MCF 10A (cell line): Measurements from ENCODE around the gene LIME1. TPM values are rescaled to one million over a fixed set of nuclear protein-coding genes. Genes with fewer than 3 reads are reported as not detected.

Source experiments
- BruUV-seq: library from RNA; stranded (reverse); fragments of 400-500 nt; replicated peaks from 2 replicates; lab custom pipeline; 2021; lab: Mats Ljungman, UMichigan
- CTCF ChIA-PET: fragments of 300-600 bp; sonication (Branson Sonifier 250); formaldehyde crosslinking; extraction: SDS; loops from one replicate; lab custom pipeline; 2021; ENCODE audit warnings: antibody characterized with exemption, inconsistent platforms; lab: Yijun Ruan, JAX
- POLR2A ChIA-PET: fragments of 300-600, 350-650 bp; sonication (Branson Sonifier 250); formaldehyde crosslinking; extraction: SDS; loops from one replicate; lab custom pipeline; 2020; ENCODE audit warnings: antibody characterized with exemption, inconsistent platforms; lab: Yijun Ruan, JAX
- DNase-seq: peaks from one replicate; pipeline ENCODE4 v3.0.0-alpha.2; 2018; ENCODE audit not compliant: unreplicated experiment
- H3K27ac Mint-ChIP-seq: one replicate; pipeline ENCODE4 v1.8.0; 2022; ENCODE audit warnings: mild to moderate bottlenecking, low read depth, mixed read lengths; ENCODE audit not compliant: unreplicated experiment
- H3K27me3 Mint-ChIP-seq: one replicate; pipeline ENCODE4 v1.8.0; 2022; ENCODE audit warnings: mixed read lengths; ENCODE audit not compliant: insufficient read depth, unreplicated experiment
- H3K36me3 Mint-ChIP-seq: one replicate; pipeline ENCODE4 v1.8.0; 2022; ENCODE audit warnings: mild to moderate bottlenecking, moderate library complexity, mixed read lengths; ENCODE audit not compliant: insufficient read depth, unreplicated experiment
- H3K4me1 Mint-ChIP-seq: one replicate; pipeline ENCODE4 v1.8.0; 2022; ENCODE audit warnings: mixed read lengths; ENCODE audit not compliant: insufficient read depth, unreplicated experiment
- H3K4me3 Mint-ChIP-seq: one replicate; pipeline ENCODE4 v1.8.0; 2022; ENCODE audit warnings: mild to moderate bottlenecking, moderate library complexity, mixed read lengths; ENCODE audit not compliant: unreplicated experiment
- H3K9me3 Mint-ChIP-seq: one replicate; pipeline ENCODE4 v1.8.0; 2022; ENCODE audit warnings: mixed read lengths; ENCODE audit not compliant: unreplicated experiment
- intact Hi-C: fragments of 100-400 bp; cut with micrococcal nuclease; formaldehyde crosslinking; loops from 2 replicates; pipeline ENCODE4 v1.14.1; 2022
- total RNA-seq: library from RNA; stranded (reverse); gene quantifications from 2 replicates; pipeline ENCODE4 v1.2.3, GENCODE V29; 2022
- TF ChIP-seq, protein P1 (sequence below): fragments of 200-600 bp; IDR thresholded peaks from one replicate; pipeline ENCODE4 v1.8.0; 2022; ENCODE audit warnings: antibody characterized with exemption, mild to moderate bottlenecking; ENCODE audit not compliant: unreplicated experiment

The LIME1 gene
- total RNA-seq, 1 experiment from 2014 or later = 10.1 TPM

DNA sequence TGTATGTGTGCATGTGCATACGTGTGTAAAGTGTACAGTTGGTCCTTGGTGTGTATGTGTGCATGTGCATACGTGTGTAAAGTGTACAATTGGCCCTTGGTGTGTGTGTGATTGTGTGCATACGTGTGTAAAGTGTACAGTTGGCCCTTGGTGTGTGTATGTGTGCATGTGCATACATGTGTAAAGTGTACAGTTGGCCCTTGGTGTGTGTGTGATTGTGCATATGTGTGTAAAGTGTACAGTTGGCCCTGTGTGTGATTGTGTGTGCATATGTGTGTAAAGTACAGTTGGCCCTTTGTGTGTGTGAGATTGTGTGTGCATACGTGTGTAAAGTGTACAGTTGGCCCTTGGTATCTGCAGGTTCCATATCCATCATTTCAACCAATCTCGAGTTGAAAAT is 5.1 kb upstream of the LIME1 start:
- intact Hi-C loops = no loop called here
- CTCF ChIA-PET = no interaction called here
- POLR2A ChIA-PET = no interaction called here
- Mint-ChIP-seq H3K27me3 (no peaks in the 10 kb centered on the region), H3K27ac (no peak overlapping the region), H3K4me3 (no peak overlapping the region), H3K4me1 (no peaks in the 10 kb centered on the region), H3K36me3 (peaks cover 33% of the 10 kb centered on the region), H3K9me3 (no peaks in the 10 kb centered on the region)
- BruUV-seq = no TSS peak
- no peak for DNase-seq
- TF ChIP-seq, protein P1, sequence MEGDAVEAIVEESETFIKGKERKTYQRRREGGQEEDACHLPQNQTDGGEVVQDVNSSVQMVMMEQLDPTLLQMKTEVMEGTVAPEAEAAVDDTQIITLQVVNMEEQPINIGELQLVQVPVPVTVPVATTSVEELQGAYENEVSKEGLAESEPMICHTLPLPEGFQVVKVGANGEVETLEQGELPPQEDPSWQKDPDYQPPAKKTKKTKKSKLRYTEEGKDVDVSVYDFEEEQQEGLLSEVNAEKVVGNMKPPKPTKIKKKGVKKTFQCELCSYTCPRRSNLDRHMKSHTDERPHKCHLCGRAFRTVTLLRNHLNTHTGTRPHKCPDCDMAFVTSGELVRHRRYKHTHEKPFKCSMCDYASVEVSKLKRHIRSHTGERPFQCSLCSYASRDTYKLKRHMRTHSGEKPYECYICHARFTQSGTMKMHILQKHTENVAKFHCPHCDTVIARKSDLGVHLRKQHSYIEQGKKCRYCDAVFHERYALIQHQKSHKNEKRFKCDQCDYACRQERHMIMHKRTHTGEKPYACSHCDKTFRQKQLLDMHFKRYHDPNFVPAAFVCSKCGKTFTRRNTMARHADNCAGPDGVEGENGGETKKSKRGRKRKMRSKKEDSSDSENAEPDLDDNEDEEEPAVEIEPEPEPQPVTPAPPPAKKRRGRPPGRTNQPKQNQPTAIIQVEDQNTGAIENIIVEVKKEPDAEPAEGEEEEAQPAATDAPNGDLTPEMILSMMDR = no peak

DNA sequence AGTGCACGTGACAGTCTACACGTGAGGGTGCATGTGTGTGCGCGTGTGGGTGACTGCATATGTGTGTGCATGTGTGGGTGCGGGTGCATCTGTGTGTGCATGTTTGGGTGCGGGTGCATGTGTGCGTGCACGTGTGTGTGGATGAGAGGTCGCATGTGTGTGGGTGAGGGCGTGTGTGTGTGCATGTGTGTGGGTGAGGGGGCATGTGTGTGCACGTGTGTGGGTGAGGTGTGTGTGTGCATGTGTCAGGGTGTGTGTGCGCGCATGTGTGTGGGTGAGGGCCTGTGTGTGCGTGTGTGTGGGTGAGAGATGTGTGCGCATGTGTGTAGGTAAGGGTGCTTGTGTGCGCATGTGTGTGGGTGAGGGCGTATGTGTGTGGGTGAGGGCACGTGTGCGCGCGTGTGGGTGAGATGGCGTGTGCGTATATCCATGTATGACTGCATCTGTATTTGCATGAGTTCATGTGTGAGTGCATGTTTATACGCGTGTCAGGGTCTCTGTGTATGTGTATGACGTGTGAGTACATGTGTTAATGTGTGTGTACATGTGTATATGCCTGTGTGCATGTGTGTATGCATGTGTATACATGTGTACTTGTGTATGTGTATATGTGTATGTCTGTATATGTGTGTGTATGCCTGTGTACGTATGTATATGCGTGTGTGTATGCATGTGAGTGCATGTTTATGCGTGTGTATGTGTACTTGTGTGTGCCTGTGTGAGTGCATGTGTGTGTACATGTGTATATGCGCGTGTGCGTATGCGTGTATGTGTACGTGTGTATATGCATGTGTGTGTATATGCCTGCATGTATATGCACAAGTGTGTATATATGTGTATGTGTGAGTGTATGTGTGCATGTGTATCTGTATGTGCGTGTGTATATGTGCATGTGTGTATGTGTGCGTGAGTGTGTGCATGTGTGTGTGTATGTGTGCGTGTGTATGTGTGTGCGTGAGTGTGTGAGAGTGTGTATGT is 4.1 kb upstream of the LIME1 start:
- no peaks in the 10 kb centered on the region for H3K4me1 Mint-ChIP-seq

DNA sequence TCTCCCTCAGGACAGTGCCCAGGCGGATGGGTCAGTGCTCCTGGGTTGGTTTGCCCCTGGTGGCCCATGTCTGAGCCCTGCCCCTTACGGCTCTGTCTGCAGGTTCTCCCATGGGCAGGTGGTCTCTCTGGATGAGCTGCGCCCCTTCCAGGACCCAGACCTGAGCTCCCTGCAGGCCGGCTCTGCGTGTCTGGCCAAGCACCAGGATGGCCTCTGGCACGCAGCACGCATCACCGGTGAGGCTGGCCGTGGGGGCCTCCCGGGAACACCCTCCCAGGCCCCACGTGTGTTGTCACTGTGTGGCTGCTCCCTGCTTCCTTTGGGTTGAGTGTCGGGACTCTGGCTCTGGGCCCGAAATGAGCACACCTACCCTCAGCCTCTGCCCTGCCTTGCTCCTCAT is 3.3 kb upstream of the LIME1 start:
- intact Hi-C loops = no loop called here
- H3K27me3 Mint-ChIP-seq = no peaks in the 10 kb centered on the region
- no peak for DNase-seq
- H3K4me1 Mint-ChIP-seq = no peaks in the 10 kb centered on the region
- CTCF ChIA-PET = no interaction called here
- H3K9me3 Mint-ChIP-seq = no peaks in the 10 kb centered on the region
- H3K27ac Mint-ChIP-seq = no peak overlapping the region
- BruUV-seq = no TSS peak
- POLR2A ChIA-PET = interaction anchor here (1.8 kb wide), 1 partner anchor 25 kb away, joined by 5 read pairs; the partner anchor contains the start of genes ARFRP1 and ZGPAT
- H3K36me3 Mint-ChIP-seq = peaks cover 26% of the 10 kb centered on the region
- no peak overlapping the region for H3K4me3 Mint-ChIP-seq
- TF ChIP-seq, protein P1 = no peak

More for the DNA sequence above, 4.1 kb upstream of the LIME1 start:
- no TSS peak for BruUV-seq
- Mint-ChIP-seq H3K27me3 (no peaks in the 10 kb centered on the region), H3K36me3 (peaks cover 28% of the 10 kb centered on the region), H3K9me3 (no peaks in the 10 kb centered on the region), H3K4me3 (no peak overlapping the region), H3K27ac (no peak overlapping the region)
- DNase-seq = no peak
- intact Hi-C loops = no loop called here
- POLR2A ChIA-PET = interaction anchor here (1.8 kb wide), 1 partner anchor 25 kb away, joined by 5 read pairs; the partner anchor contains the start of genes ARFRP1 and ZGPAT
- TF ChIP-seq, protein P1 = no peak
- CTCF ChIA-PET = no interaction called here

DNA sequence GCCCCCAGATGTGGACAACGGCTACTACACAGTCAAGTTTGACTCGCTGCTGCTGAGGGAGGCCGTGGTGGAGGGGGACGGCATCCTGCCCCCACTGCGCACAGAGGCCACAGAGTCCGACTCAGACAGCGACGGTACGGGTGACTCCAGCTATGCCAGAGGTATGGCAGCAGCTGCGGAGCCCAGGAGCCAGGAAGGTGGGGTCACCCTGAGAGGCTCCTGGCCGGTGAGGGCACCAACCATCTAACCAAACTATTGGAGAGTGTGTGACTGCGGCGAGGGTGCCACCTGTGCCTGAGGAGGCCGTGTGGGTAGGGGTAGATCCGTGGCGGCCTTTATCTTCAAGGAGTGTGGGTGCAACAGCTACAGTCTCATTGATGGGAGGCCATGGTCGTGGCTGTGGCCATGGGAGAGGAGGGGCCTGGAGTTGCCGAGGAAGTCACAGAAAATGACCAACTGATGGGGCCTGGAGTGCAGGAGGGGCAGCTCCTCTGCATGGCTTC is 2.8 kb upstream of the LIME1 start:
- POLR2A ChIA-PET = interaction anchor here (1.1 to 1.8 kb wide), 2 partner anchors 15 to 26 kb away, joined by 3 to 5 read pairs; partner anchors contain the start of genes ARFRP1 and ZGPAT
- Mint-ChIP-seq H3K9me3 (no peaks in the 10 kb centered on the region), H3K27me3 (no peaks in the 10 kb centered on the region), H3K4me1 (no peaks in the 10 kb centered on the region), H3K4me3 (no peak overlapping the region), H3K36me3 (peaks cover 31% of the 10 kb centered on the region), H3K27ac (no peak overlapping the region)
- no peak for DNase-seq
- intact Hi-C loops = no loop called here
- CTCF ChIA-PET = no interaction called here
- TF ChIP-seq, protein P1 = no peak
- no TSS peak for BruUV-seq
